Amniotic epithelial cell (primary cell): Measurements from ENCODE around the gene ICOSLG.
"Not testable (repeated sequence)": the region's sequence is repeated elsewhere in the genome, so short reads cannot be mapped to it uniquely, and the experiment has no call there.

Experiments used
- DNase-seq: peaks from one replicate; pipeline ENCODE4 v3.0.0-alpha.2; 2010; ENCODE audit warnings: low read depth

ICOSLG gene

DNA sequence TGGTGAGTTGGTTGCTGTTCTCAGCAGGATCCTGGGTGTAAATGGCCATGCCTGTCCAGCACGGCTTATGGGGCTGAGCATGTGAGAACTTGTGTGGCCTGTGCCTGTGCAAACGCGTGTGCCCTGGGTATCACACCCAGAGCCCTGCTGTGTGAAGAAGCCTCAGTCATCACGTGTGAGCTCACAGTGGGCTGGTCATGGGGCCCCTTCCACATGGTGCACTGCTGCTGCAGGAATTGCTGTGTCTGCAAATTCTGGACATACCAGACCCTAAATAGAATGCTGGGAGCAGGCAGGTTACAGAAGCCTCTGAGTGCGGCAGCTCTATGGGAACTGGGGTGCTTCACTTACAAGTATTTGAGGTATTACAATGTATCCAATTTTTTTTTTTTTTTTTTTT lies 17.4 kb downstream of the ICOSLG start:
- DNase-seq: not testable (repeated sequence)

DNA sequence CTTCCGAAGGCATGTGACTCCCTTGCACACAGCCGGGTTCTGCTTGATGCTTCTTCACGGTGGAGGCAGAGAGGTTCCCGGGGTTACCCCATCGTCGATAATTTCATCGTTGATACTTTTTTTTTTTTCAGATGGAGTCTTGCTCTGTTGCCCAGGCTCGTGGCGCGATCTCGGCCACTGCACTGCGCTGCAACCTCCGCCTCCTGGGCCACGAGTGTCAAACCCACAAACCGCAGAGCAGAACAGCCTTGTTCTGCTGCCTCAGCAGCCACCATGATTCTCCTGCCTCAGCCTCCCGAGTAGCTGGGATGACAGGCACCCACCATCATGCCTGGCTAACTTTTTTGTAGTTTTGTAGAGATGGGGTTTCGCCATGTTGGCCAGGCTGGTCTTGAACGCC lies 20.1 kb downstream of the ICOSLG start:
- not testable (repeated sequence) for DNase-seq

DNA sequence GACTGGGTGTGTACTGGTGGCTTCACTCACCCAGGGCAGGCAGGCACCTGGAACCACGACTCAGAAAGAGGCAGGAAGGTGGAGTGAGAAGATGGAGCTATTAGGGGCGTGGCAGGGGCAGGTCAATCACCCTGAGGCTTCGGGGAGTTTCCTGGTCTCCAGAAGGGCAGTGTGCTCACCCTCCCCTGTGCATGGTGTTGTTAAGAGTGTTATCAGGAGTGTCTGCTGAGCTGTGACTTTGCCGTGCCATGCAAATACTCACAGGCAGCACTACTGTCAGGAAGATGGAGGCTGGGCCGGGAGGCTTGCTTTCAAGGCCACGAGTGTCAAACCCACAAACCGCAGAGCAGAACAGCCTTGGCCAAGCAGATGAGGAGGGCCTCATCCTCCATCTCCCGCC lies 22.3 kb downstream of the ICOSLG start:
- DNase-seq: not testable (repeated sequence)

DNA sequence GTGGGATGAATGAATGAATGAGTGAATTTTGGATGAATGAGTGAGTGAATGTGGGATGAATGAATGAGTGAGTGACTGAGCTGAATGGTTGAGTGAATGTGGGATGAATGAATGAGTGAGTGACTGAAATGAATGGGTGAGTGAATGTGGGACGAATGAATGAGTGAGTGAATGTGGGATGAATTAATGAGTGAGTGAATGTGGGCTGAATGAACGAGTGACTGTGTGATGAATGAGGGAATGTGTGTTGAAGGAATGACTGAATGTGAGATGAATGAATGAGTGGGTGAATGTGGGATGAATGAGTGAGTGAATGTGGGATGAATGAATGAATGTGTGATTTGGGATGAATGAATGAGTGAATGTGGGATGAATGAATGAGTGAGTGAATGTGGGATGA lies 28.8 kb downstream of the ICOSLG start:
- not testable (repeated sequence) for DNase-seq

DNA sequence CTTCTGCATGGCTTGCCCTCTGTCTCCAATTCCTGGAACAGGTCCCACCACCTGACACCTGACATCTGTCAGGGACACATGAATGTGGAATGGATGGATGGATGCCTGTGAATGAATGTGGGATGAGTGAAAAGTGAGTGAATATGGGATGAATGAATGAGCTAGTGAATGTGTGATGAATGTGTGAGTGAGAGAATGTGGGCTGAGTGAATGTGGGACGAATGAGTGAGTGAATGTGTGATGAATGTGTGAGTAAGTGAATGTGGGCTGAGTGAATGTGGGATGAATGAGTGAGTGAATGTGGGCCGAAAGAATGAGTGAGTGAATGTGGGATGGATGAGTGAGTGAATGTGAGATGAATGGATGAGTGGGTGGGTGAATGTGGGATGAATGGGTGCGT lies 29.2 kb downstream of the ICOSLG start:
- not testable (repeated sequence) for DNase-seq

DNA sequence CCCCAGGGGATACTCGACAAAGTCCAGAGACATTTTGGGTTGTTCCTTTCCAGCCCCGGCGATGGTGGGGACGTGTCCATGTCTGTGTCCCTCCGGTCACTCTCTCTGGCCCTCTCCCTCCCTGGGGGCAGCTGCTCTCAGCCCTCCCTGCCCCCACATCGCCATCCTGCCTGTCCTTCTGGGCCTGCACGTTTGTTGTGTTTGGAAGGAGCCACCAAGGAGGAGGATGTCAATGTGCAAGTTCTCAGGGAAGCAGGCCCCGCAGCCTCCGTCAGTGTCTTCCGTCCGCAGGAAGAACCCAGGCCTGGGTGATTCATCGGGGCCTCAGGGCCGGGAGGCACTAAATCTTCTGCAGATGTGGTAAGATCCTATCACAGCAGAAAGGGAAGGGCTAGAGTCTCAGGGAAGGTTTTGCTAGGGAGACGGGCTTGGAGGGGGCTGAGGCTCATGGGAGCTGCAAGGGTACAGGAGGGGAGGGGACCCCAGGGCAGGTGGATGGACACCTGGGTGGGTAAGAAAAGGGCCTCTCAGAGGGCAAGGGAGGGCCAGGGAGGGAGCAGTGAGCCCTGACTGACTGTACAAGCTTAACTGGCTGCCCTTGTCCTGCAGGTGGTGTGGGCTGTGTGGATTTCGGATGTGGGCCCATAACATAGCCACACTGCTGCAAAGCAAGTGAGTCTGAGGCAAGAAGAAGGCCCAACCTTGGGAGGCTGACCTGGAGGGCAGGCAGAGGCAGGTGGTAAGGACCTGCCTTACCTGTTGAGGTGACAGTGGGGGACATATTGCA lies 32.7 kb downstream of the ICOSLG start:
- DNase-seq: not testable (repeated sequence)

DNA sequence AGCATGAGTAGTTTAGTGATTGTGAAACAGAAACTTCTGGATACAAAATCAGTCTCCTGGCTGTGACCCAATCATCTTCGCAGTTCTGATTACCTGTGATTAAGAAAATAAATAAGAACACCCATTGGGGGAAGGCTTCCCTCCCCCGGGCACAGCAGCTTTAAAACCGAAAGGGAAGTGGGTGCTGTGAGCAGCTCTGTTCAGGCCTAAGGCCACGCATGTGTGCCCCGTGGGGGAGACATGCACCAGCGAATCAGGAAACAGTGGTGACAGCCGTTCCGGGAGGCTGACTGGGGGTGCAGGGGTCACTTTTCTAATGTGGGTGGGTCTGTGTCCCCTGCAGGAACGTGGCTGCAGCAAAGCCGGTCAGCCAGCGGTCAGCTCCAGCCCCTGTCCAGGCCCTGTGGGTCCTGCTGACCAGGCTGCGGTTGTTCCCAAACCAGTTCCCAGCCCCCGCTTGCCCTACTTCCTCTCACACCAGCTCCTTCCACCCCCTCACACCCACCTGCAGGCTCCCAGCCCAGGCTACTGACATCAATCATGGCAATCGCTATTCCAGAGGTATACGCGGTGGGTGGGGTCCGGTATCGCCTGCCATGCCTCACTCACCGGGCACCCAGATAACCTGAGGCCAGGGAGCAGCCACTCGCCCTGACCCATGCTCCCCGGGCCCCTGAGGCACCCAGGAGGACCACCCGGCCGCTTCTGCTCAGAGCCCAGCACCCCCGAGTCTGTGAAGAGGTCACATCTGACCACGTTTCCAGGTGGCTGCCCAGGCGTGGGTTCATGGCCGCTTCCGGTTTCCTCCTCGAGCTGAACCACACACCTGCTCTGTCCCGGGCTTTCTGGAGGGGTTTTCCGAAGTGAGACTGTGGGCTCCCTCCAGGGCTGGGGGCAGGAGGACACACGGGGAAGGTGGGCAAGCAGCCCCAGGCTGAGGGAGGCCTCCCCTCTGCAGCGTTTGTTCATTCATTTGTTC lies 33.8 kb downstream of the ICOSLG start:
- not testable (repeated sequence) for DNase-seq

DNA sequence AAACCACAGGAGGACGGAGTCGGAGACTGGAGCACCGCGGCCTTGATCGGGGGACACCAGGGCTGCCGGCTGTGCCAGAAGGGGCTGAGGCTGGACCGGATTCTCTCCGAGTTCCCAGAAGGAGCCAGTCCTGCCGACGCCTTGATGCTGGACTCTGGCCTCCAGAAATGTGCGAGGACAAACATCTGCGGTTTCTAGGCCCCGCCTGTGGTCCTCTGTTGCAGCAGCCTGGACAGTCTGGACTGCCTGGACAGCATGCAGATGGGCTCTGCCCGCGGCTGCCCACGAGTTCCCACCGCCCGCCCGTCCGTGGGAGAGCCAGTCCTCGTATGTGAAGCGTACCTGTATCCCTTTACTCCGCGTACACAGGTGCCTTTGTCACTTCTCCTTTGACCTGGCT lies 34.6 kb downstream of the ICOSLG start:
- not testable (repeated sequence) for DNase-seq

DNA sequence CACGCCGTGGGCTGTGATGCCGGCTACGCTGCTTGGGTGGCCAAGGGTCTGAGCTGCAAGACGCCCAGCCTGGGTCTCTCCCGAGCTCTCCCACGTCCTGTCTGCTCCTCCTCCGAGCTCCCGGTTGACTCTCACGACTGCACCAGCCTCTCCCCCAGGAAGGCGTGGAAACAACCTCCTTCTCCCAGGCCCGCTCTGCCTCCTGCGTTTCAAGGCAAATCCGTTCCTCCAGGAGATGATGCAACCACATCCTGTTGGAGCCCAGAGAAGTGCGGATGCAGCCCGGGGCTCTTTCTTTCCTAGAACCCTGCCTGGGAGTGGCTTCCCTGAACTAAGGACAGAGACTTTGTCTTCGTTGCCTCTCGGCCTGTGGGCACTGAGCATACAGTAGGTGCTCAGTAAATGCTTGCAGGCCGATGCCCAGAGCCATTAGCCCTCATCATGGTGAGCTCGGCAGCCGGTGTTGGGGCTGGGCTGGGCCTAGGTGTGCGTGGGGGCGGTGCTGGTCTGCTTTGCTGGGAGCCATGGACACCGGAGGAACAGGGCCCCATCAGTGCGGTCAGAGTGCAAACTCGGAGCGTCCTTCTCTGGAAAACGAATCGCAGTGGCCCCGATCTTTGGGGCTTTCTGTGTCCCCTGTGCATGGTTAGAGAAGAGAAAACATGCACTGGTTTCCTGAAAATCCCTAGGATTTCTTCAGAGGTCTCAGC lies 38.0 kb downstream of the ICOSLG start:
- not testable (repeated sequence) for DNase-seq

DNA sequence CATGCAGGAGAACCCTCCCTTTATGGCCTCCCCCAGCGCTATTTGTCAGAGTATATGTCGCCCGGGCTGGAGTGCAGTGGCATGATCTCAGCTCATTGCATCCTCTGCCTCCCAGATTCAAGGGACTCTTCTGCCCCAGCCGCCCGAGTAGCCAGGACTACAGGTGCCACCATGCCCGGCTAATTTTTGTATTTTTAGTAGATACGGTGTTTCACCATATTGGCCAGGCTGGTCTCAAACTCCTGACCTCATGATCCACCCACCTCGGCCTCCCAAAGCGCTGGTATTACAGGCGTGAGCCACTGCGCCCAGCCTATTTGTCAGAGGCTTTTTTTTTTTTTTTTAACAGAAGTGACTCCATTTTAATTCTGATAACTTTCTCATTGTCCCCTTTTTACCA lies 40.7 kb downstream of the ICOSLG start:
- DNase-seq: not testable (repeated sequence)

DNA sequence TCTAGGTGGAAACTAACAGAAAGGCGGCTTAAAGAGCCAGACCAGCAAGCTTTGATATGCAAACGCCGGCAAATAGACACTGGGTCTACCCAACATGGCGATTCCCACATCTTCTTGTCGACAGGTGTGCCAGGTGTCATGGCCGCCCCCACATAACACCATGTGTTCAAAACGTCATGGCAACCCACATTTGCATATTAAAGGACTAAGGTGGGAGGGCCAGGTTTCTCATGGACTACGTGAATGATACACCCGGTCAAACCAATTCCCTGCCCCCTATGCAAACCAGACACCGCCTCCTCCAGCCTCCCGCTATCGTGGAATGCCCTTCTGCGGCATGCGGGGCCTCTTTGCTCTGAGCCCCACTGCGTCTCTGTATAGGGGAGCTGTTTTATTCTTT lies 41.3 kb downstream of the ICOSLG start:
- no peak for DNase-seq

DNA sequence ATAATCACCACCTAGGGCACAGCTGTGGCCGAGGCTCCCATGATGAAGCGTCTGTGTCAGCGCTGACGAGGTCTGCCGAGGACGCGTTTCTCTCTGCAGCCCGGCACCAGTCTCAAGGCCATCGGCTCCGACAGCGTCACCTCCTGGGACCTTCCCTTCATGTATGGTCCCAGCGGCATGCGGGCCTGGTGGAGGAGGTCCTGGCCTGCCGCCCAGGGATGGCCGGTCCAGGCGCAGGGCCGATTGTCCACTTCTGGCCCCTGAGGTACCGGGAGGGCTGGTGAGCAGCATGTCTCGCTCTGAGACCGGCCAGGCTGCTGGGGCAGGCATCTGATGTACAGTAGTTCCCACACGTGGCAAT lies 43.6 kb downstream of the ICOSLG start:
- not testable (repeated sequence) for DNase-seq

DNA sequence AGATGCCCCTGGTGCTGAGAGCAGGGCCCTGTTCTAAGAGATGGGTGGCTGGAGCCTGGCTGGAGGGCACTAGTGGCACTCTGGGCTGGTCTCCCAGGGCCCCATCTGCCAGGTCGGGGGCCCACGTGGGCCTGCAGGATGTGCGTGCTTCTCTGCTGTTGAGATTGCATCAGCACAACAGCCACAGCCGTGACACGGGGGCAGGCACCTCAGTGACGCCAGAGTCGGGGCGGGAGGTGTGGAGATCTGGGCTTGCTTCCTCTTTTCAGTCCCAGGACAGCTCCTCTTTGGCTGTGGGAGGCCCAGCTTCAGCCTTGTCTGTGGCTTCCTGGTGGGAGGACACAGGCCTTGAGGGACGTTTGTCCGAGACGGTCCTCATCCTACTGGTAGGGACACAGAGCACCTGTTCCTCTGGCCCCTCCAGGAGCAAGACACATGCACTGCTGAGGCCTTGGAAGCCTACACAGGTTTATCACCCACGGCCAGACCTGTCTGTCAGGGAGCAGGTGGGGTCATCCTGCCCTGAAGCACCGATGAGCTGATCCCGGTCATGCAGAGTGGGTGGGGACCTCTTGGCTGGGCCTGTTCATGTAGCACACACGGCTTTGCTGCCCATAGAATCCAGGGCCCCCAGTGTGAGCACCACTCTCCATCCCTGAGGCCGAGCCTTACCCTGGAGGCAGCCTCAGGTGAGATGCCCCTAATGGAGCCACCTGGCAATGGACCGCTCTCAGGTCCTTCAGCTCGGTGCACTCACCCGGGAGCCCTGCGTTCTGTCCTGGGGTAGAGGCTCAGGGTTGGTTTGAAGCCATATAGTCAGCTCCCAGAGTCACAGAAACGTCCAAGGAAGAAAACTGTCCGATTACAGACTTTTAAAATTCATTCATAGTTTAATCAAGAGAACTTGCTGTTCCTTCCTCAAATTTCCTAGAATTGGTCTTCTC lies 44.3 kb downstream of the ICOSLG start:
- DNase-seq: not testable (repeated sequence)

DNA sequence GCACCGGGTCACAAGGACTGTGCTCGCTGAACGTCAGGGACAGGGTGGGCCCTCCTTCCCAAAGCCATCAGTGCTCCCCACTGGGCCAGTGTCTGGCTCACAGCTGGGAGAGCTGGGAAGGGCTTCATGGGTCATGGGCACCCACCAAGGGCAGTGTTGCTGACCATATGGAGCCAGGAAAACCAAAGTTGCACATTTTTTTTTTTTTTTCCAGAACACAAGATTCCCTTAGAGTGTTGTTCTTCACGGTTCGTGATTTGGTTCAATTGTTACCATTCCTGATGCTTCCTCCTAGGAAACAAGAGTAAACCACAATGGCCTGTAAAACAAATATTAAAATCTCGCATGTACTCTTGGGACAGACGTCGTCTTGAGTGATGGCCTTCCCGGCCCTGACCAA lies 45.9 kb downstream of the ICOSLG start:
- not testable (repeated sequence) for DNase-seq

DNA sequence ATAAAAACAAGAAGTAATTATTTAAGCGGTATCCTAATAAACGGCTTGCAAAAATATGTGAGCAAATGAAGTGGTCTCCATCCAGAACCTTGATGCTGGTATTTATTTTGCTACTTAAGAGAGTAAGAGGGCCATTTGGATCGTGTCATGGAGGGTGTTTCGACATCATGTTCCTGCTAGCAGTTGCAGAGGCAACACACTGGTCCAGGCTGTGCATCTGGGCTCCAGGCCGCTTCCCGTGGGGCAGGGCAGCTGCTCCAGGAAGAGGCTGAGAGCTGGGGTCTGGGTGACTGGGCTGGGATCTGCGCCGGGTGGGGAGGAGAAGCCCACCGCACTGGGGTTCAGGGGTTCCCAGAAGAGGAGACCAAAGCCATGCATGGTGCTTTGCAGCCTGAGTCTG lies 46.3 kb downstream of the ICOSLG start:
- DNase-seq: not testable (repeated sequence)

DNA sequence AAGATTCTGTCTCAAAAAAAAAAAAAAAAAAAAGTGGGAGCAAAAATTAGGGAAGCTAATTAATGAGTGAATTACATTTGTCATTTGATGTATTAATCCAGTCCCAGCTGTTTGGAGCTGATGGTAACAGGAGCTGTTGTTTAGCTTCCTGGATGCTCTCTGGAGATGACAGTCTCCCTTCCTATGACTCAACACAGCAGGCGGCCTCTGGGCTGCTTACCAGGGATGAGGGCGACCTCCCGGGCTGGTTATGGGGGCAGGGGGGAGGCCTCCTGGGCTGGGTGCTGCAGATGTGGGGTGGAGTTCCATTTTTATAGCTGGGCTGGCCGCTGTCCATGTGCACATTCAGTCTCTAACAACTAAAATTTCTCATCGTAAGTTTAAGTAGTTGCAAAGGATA lies 47.6 kb downstream of the ICOSLG start:
- DNase-seq: not testable (repeated sequence)

DNA sequence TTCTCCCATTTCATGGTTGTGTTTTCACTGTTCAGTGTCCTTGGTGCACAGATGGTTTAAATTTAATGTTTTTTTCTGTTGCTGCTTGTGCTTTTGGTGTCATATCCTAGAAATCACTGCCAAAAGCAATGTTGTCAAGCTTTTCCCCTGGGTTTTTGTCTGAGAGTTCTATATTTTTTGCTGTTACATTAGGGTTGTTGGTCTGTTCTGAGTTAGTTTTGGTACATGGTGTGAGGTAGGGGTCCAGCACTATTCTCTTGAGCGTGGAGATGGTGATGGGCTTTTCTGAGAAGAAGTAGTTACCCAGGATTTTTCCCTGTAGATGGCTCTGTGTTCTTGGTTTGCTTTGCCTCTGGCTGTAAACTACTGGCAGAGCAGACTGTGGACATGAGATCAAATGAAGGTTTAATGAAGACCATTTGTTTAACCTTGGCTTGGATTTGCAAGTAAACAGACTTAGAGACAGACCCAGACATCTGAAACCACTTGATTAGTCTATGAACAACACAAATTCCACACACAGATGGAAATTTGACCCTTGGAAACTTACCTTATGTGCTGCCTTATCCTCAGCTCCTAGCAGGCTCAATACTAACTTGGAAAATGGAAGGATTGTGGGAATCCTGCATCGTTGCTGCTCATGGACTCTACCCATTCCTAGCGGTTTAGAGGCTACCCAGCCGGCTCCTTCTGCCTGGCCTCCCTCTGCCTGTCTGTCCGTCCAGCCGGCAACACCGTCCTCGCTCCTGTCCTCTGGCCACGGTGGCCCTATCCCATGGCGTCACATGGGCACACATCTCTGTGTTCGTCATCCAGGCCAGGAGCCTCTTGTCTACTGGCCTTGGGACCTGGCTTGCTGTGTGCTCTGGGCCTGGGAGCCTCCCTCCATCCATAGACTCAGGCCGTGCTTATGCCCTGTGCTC lies 50.1 kb downstream of the ICOSLG start:
- not testable (repeated sequence) for DNase-seq

DNA sequence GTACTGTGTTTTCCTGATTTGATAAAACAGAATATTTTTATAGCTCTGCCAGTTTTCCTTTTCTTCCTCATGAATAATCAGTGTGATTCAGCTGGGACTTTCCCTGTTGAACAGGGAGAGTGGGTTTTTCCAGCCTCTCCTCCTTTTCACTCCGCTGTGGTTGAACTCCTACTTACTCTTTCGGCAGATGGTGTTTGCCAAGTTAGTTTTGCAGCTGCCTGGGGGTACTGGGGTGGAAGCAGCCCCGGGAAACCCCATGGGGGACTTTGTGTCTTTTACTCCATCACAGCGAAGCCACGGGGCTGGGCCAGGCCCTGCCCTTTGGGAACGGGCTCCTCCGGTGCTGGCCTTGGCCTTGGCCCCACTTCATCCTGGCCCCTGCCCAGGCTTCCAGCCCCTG lies 55.9 kb downstream of the ICOSLG start:
- DNase-seq: not testable (repeated sequence)

DNA sequence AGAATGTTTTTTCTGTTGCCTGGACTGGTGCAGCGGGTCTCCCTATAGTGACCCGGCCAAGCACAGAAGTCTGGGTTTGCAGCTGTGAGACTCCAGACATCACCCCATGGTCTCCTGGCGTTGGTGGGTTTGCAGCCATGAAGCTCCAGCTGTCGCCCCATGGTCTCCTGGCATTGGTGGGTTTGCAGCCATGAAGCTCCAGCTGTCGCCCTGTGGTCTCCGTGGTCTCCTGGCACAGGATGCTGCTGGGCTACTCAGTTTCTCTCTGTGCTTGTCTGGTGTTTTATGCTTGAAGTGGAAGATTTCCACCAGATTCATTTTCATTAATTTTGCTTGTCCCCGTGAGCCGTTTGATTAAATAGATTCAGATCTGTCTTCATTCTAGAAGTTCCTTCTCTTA lies 58.5 kb downstream of the ICOSLG start:
- DNase-seq: not testable (repeated sequence)

DNA sequence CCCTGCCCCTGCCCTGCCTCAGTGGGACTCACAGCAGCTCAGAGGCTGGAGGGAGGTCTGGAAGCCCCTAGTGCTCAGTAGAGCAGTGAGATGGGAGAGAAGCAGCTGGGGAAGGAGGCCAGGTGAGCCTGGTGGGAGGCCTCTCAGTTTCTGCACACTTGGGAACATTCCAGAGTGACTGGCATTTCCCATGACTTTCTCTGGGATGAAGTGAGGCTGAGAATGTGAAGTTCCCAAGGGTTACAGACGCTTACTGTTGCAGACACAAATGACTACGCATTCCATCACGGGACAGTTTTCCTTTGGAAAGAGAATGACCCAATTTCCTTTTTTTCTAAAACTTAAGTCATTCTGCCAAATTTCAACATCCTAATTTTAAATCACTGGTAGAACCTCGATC lies 59.2 kb downstream of the ICOSLG start:
- DNase-seq: not testable (repeated sequence)
